Spinal cord (tissue), 10 donors: ENCODE results near the gene FOLR2. TPM values are rescaled to one million over a fixed set of nuclear protein-coding genes. Genes with fewer than 3 reads are reported as not detected.
A peak's percentile ranks its signal among the peaks of the same experiment; 100 is the strongest.

Experiments used
- DNase-seq, 6 donors: peaks; one replicate each; pipeline versions ENCODE4 v3.0.0 to v3.0.0-alpha.2; 2013 to 2015; ENCODE audit warnings: low spot score in 6 of 6, low read depth in 4 of 6
- H3K27ac ChIP-seq: one replicate; pipeline ENCODE4 v1.5.1; 2013; ENCODE audit warnings: low read depth, low read length, control low read depth
- H3K27me3 ChIP-seq: one replicate; pipeline ENCODE4 v1.6.1; 2013; ENCODE audit warnings: low read length; ENCODE audit not compliant: control insufficient read depth, insufficient read depth
- H3K36me3 ChIP-seq: one replicate; pipeline ENCODE4 v1.6.1; 2013; ENCODE audit warnings: low read length; ENCODE audit not compliant: control insufficient read depth, insufficient read depth
- H3K4me1 ChIP-seq: one replicate; pipeline ENCODE4 v1.6.1; 2013; ENCODE audit warnings: low read length; ENCODE audit not compliant: control insufficient read depth, insufficient read depth
- H3K4me3 ChIP-seq: one replicate; pipeline ENCODE4 v1.5.1; 2013; ENCODE audit warnings: low read depth, low read length, control low read depth
- H3K9me3 ChIP-seq: one replicate; pipeline ENCODE4 v1.6.1; 2013; ENCODE audit warnings: low read length; ENCODE audit not compliant: control insufficient read depth, insufficient read depth
- WGBS: methylation state at CpG from one replicate; pipeline ENCODE4 v1.1.5; 2013; ENCODE audit warnings: missing lambda C conversion rate; ENCODE audit not compliant: insufficient coverage; 5-methylcytosine and 5-hydroxymethylcytosine counted together
- polyA plus RNA-seq, 2 donors: library from polyadenylated mRNA; unstranded; fragments of 120-200 nt; gene quantifications; one replicate each; pipeline ENCODE4 v1.2.1, GENCODE V29; 2013; ENCODE audit not compliant: insufficient read length in 2 of 2
- total RNA-seq, 2 donors: library from RNA; depleted of rRNA in 1 of 2; stranded (reverse); fragments of 120-200 nt in 1 of 2; fragments of >200 nt in 1 of 2; gene quantifications; one replicate each; pipeline versions ENCODE4 v1.2.3 to v1.2.4, GENCODE V29; 2013 to 2014
- donor health status: healthy.

The FOLR2 gene
- total and polyA plus RNA-seq, 4 donors = 14.1 to 34.1 (median 19.1) TPM

DNA sequence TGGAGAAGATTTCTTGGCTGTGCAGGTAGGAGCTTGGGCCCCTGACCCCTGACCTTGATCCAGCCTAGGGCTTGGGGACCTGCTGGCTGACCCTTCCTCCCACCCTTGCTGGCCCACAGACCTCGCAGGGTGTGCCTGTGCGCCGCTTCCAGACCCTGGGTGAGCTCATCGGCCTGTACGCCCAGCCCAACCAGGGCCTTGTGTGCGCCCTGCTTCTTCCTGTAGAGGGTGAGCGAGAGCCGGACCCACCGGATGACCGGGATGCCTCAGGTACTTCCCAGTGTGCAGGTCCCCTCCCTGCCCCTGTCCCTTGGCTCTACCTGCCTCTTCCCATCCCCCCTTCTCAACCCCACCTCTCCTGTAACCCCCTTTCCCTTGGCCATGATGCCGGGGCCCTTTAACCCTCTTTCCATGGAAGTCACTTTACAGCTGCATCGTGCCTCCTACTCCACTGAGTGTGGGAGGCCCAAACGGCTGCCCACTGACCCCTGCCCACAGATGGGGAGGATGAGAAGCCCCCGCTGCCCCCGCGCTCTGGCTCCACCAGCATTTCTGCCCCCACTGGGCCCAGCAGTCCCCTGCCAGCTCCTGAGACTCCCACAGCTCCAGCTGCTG, 11.7 kb downstream of the FOLR2 start:
- H3K27ac ChIP-seq = peak overlapping the region; percentile 1
- peaks cover 3% of the 10 kb centered on the region for H3K27me3 ChIP-seq
- H3K36me3 ChIP-seq = peaks cover 62% of the 10 kb centered on the region
- H3K4me1 ChIP-seq = peaks cover 43% of the 10 kb centered on the region
- H3K9me3 ChIP-seq = no peaks in the 10 kb centered on the region
- DNase-seq = no peak
- 77% methylated on average over 16 of the region's 16 CpGs for WGBS
- H3K4me3 ChIP-seq = no peak overlapping the region

DNA sequence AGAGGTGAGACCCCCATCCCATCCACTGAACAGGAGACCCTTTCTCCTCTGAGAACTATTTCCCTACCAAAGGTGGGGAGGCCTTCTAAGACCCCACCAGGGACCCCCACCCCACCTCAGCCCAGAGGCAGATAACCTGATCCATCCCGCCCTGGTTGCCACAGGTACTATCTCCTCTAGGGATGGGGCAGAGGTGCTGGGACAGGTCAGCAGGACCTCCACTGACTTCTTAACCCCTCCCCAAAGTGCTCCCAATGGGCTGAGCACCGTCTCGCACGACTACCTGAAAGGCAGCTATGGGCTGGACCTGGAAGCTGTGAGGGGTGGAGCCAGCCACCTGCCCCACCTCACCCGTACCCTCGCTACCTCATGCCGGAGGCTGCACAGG, 12.2 kb downstream of the FOLR2 start:
- Histone ChIP-seq H3K36me3 (peaks cover 67% of the 10 kb centered on the region), H3K27me3 (peaks cover 3% of the 10 kb centered on the region), H3K9me3 (no peaks in the 10 kb centered on the region), H3K4me1 (peaks cover 42% of the 10 kb centered on the region), H3K4me3 (no peak overlapping the region), H3K27ac (no peak overlapping the region)
- WGBS = 93% methylated on average over 7 of the region's 7 CpGs
- no peak for DNase-seq

DNA sequence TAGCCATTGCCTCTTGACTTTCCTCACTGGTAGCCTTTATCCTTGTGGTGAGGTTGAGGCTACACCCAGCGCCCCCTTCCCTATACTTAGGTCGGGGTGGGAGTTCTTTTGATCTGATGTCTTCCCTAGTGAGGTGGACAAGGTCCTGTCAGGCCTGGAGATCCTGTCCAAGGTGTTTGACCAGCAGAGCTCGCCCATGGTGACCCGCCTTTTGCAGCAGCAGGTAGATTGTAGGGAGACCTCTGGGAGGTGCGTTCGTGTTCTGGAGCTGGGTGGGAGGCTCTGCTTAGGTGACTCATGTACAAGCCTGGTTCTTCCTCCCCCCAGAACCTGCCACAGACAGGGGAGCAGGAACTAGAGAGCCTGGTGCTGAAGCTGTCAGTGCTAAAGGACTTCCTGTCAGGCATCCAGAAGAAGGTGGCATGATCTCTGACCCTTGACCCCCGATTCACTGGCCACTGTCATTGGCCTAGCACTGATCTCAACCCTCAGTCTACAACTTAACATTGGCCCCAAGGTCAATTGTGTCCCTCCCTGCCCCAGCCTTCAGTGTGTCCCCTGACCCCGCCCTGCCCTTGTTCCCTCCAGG, 12.8 kb downstream of the FOLR2 start:
- WGBS = 95% methylated on average over 6 of the region's 8 CpGs
- Histone ChIP-seq H3K9me3 (no peaks in the 10 kb centered on the region), H3K27me3 (peaks cover 3% of the 10 kb centered on the region)

DNA sequence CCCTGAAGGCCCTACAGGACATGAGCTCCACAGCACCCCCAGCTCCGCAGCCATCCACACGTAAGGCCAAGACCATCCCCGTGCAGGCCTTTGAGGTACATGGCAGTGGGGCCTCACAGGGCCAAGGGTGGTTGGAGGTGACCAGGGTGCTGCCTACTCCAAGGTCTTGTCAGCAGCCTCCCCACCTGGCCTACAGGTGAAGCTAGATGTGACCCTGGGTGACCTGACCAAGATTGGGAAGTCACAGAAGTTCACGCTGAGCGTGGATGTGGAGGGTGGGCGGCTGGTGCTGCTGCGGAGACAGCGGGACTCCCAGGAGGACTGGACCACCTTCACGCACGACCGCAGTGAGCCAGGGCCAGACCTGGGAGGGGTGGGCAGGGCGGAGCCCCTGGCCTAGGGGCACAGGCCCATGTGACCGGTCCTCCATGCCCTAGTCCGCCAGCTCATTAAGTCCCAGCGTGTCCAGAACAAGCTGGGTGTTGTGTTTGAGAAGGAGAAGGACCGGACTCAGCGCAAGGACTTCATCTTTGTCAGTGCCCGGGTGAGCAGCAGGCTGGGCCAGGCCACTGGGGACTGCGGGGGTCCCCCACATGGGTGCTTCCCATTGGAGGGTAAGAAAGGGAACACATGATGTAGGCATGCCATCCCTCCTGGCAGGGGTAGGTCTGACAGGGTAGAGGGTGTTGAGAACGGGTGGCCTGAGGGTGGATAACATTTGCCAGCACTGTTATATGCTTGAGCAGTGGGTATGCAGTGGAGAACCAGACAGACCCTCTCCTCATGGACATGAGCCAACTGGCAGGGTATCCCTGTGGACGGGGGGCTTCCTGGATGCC, 13.6 kb downstream of the FOLR2 start:
- DNase-seq = no peak
- peaks cover 34% of the 10 kb centered on the region for H3K4me1 ChIP-seq
- 96% methylated on average over 20 of the region's 21 CpGs for WGBS
- peaks cover 74% of the 10 kb centered on the region for H3K36me3 ChIP-seq
- H3K27ac ChIP-seq = no peak overlapping the region
- H3K4me3 ChIP-seq = no peak overlapping the region
- no peaks in the 10 kb centered on the region for H3K9me3 ChIP-seq
- H3K27me3 ChIP-seq = peaks cover 3% of the 10 kb centered on the region

More for the DNA sequence above, 12.8 kb downstream of the FOLR2 start:
- peaks cover 73% of the 10 kb centered on the region for H3K36me3 ChIP-seq
- no peak for DNase-seq
- H3K4me3 ChIP-seq = no peak overlapping the region
- H3K4me1 ChIP-seq = peaks cover 36% of the 10 kb centered on the region
- H3K27ac ChIP-seq = no peak overlapping the region

DNA sequence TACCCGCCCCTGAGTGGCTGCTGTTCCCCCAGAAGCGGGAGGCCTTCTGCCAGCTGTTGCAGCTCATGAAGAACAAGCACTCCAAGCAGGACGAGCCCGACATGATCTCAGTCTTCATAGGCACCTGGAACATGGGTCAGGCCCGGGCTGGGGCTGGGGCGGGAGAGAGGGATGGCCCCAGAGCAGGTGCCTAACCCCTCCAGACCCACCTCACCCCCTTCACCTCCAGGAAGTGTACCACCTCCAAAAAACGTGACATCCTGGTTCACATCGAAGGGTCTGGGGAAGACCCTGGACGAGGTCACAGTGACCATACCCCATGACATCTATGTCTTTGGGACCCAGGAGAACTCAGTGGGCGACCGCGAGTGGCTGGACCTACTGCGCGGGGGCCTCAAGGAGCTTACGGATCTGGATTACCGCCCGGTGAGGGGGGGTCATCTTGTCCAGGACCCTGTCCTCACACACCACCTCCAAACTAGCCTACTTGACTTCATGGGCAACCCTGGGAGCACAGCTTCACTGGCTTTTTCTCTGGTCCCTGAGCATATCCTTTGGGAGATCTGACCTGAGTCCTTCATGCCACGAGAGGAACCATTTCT, 14.3 kb downstream of the FOLR2 start:
- H3K27me3 ChIP-seq = no peaks in the 10 kb centered on the region
- peaks cover 27% of the 10 kb centered on the region for H3K4me1 ChIP-seq
- H3K4me3 ChIP-seq = no peak overlapping the region
- H3K27ac ChIP-seq = no peak overlapping the region
- WGBS = 89% methylated on average over 18 of the region's 18 CpGs
- no peak for DNase-seq
- H3K9me3 ChIP-seq = no peaks in the 10 kb centered on the region
- peaks cover 79% of the 10 kb centered on the region for H3K36me3 ChIP-seq

DNA sequence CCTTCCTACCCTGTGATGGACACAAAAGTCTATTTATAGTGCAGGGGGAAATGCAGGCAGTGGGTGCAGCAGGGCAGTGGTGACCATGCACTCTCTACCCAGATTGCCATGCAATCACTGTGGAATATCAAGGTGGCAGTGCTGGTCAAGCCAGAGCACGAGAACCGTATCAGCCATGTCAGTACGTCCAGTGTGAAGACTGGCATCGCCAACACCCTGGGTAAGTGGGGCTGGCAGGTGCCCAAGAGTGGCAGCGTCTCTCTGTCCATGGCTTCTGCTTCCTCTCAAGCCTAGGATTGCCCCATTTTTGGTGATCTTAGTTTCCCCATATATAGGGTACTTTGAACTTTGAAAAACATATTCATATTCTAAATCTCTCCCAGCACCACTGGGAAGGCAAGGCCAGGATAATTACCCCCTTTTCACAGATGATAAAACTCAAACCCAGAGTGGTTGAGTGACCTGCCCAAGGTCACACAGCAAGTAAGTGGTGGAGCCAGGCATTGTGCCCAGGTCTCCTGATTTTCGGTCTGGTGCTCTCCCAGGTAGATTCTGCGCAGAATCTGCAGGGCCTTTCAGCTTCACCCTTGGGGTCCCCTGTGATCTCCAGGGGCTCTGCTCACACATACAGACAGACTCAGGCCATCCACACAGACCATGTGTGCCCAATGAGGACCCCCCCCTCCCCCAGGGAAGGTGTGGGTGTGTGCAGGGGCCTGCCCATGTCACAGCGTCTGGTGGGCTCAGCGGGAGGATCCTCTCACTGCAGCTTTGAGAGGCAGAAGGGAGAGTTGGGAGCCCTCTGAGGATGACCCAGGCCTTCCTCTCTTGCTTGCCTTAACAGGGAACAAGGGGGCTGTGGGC, 15.0 kb downstream of the FOLR2 start:
- Histone ChIP-seq H3K27me3 (no peaks in the 10 kb centered on the region), H3K36me3 (peaks cover 80% of the 10 kb centered on the region), H3K4me3 (no peak overlapping the region), H3K27ac (no peak overlapping the region), H3K4me1 (peaks cover 19% of the 10 kb centered on the region), H3K9me3 (no peaks in the 10 kb centered on the region)
- WGBS = 86% methylated on average over 9 of the region's 9 CpGs
- DNase-seq = no peak

DNA sequence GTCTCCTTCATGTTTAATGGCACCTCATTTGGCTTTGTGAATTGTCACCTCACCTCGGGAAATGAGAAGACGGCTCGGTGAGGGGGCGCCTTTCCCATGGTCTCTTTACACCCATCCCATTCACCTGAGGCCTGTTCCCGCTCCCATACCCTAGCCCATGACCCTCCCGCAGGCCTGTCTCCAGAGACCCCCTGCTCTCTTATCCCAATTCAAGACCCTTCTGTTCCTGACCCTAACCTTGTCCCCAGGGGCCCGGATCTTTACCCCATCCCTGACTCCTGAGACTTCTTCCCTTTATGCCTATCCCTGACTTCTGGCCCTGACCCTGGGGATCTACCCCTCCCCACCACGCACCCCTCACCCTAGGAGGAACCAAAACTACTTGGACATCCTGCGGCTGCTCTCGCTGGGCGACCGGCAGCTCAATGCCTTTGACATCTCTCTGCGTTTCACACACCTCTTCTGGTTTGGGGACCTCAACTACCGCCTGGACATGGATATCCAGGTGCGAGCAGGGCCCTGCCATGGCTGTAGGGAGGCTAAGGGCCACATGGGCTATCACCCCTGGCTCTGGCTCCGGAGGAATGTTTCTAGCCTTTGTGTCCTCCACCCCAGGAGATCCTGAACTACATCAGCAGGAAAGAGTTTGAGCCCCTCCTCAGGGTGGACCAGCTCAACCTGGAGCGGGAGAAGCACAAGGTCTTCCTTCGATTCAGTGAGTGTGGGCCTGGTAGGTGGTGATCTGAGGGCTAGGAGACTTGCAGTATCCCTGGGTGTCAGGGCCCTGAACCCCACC, 15.9 kb downstream of the FOLR2 start:
- Histone ChIP-seq H3K4me3 (no peak overlapping the region), H3K9me3 (no peaks in the 10 kb centered on the region), H3K27ac (no peak overlapping the region), H3K36me3 (peaks cover 86% of the 10 kb centered on the region), H3K27me3 (no peaks in the 10 kb centered on the region), H3K4me1 (peaks cover 18% of the 10 kb centered on the region)
- WGBS = 96% methylated on average over 17 of the region's 18 CpGs
- no peak for DNase-seq

DNA sequence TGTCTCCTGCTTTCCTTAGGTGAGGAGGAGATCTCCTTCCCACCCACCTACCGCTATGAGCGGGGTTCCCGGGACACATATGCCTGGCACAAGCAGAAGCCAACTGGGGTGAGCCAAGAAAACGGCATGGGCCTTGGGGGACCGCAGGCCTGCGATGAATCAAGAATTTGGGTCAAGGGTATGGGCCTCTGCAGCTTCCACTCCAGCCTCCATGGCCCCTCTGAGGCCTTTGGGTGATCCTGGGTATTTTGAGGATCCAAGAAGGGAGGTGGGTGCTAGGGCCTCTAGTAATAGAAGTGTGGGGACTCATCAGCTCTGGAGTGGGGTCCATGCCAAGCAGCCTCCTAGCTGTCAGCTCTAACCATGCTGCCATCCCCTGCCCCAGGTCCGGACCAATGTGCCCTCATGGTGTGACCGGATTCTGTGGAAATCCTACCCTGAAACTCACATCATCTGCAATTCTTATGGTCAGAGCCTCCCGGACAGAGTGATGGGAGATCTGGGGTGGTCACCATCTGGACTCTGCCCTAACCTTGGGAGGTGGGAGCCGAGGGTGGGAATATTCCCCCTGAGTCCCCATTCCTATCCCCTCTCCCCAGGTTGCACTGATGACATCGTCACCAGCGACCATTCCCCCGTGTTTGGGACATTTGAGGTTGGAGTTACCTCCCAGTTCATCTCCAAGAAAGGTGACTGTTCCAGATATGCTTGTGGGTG, 16.6 kb downstream of the FOLR2 start:
- no peak overlapping the region for H3K27ac ChIP-seq

More for the DNA sequence above, 16.6 kb downstream of the FOLR2 start:
- WGBS = 91% methylated on average over 9 of the region's 13 CpGs
- peaks cover 87% of the 10 kb centered on the region for H3K36me3 ChIP-seq
- no peak overlapping the region for H3K4me3 ChIP-seq
- peaks cover 1% of the 10 kb centered on the region for H3K27me3 ChIP-seq
- peaks cover 16% of the 10 kb centered on the region for H3K4me1 ChIP-seq
- no peak for DNase-seq
- no peaks in the 10 kb centered on the region for H3K9me3 ChIP-seq
